ENCODE measurements around the gene MSH3. TPM values are rescaled to one million over a fixed set of nuclear protein-coding genes. Genes with fewer than 3 reads are reported as not detected.
A peak's percentile ranks its signal among the peaks of the same experiment; 100 is the strongest.

The MSH3 gene
- total RNA-seq, 4 donors from 2014 or later, result 10.0 to 16.8 (median 13.1) TPM

GRCh38 chr5:80745490-80745889 lies 91.0 kb downstream of the MSH3 start:
- ATAC-seq (ENCODE audit: low FRiP score) (no peak), DNase-seq (ENCODE audit: low spot score) (no peak)

GRCh38 chr5:80747922-80748321 lies 93.5 kb downstream of the MSH3 start:
- ATAC-seq (ENCODE audit: low FRiP score) (no peak), DNase-seq (ENCODE audit: low spot score) (no peak)
- TF ChIP-seq CTCF (IDR thresholded peaks at IDR 0.05), result no peak

More at GRCh38 chr5:80745490-80745889, 91.0 kb downstream of the MSH3 start:
- TF ChIP-seq CTCF (IDR thresholded peaks at IDR 0.05), result no peak

GRCh38 chr5:80752427-80752826 lies 98.0 kb downstream of the MSH3 start:
- DNase-seq (ENCODE audit: low spot score) (no peak), ATAC-seq (ENCODE audit: low FRiP score) (no peak)
- no peak for TF ChIP-seq CTCF (IDR thresholded peaks at IDR 0.05)

- DNase-seq (ENCODE audit: low spot score), result no peak
- TF ChIP-seq CTCF (IDR thresholded peaks at IDR 0.05), result no peak
- ATAC-seq (ENCODE audit: low FRiP score), result no peak
These were observed 99.3 kb downstream of the MSH3 start for GRCh38 chr5:80753712-80754111.

GRCh38 chr5:80754900-80755299 lies 100.4 kb downstream of the MSH3 start:
- DNase-seq (ENCODE audit: low spot score) (no peak), ATAC-seq (ENCODE audit: low FRiP score) (peak; percentile 62)
- TF ChIP-seq CTCF (IDR thresholded peaks at IDR 0.05), result no peak

GRCh38 chr5:80755626-80756025 lies 101.2 kb downstream of the MSH3 start:
- DNase-seq (ENCODE audit: low spot score) (no peak), ATAC-seq (ENCODE audit: low FRiP score) (no peak)
- TF ChIP-seq CTCF (IDR thresholded peaks at IDR 0.05), result no peak

- no peak for ATAC-seq (ENCODE audit: low FRiP score)
- no peak for TF ChIP-seq CTCF (IDR thresholded peaks at IDR 0.05)
- DNase-seq (ENCODE audit: low spot score), result no peak
These were observed 101.8 kb downstream of the MSH3 start for GRCh38 chr5:80756292-80756691.

All from omental fat pad (tissue), 4 donors.